ENCODE results near the gene ABLIM1. TPM values are rescaled to one million over a fixed set of nuclear protein-coding genes. Genes with fewer than 3 reads are reported as not detected.

Gene ABLIM1
- total RNA-seq, 6 experiments from 2014 or later = 38.8 to 76.5 (median 50.6) TPM

DNA sequence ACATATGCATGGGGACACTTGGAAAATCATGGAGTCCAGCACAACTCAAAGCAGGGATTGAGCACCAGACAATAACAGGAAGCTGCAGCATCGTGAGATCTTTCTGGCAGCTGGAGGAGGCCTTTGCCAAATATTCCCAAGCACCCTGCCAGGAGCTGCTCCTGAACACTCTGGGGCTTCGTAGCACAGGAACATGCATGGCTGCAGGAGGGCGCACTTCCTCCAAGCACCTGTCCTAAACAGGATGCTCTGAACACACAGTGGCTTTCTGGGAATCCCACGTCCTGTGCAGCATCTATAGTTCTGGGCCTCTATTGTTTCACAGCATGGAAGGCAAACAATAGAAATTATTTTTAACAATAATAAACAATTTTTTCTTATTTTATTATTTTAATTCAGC lies 4.1 kb downstream of the ABLIM1 start:
- Histone ChIP-seq H3K9me3 (no peaks in the 10 kb centered on the region), H3K4me3 (no peak overlapping the region), H3K4me1 (peaks cover 0 to 41% (median 22%) of the 10 kb centered on the region in 4 donors), H3K27me3 (no peaks in the 10 kb centered on the region), H3K36me3 (no peaks in the 10 kb centered on the region), H3K27ac (peak overlapping the region in 1 of 3 donors; percentile 95)
- WGBS (ENCODE audit: insufficient coverage, low coverage, low lambda C conversion rate, missing lambda C conversion rate) = 50% methylated on average over 4 of the region's 4 CpGs
- ATAC-seq = no peak
- TF ChIP-seq, protein P1, sequence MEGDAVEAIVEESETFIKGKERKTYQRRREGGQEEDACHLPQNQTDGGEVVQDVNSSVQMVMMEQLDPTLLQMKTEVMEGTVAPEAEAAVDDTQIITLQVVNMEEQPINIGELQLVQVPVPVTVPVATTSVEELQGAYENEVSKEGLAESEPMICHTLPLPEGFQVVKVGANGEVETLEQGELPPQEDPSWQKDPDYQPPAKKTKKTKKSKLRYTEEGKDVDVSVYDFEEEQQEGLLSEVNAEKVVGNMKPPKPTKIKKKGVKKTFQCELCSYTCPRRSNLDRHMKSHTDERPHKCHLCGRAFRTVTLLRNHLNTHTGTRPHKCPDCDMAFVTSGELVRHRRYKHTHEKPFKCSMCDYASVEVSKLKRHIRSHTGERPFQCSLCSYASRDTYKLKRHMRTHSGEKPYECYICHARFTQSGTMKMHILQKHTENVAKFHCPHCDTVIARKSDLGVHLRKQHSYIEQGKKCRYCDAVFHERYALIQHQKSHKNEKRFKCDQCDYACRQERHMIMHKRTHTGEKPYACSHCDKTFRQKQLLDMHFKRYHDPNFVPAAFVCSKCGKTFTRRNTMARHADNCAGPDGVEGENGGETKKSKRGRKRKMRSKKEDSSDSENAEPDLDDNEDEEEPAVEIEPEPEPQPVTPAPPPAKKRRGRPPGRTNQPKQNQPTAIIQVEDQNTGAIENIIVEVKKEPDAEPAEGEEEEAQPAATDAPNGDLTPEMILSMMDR (IDR thresholded peaks at IDR 0.05) = no peak
- TF ChIP-seq POLR2A (IDR thresholded peaks at IDR 0.05) = no peak
- intact Hi-C loops (cut with DNase I) = no loop called here
- no peak for DNase-seq

DNA sequence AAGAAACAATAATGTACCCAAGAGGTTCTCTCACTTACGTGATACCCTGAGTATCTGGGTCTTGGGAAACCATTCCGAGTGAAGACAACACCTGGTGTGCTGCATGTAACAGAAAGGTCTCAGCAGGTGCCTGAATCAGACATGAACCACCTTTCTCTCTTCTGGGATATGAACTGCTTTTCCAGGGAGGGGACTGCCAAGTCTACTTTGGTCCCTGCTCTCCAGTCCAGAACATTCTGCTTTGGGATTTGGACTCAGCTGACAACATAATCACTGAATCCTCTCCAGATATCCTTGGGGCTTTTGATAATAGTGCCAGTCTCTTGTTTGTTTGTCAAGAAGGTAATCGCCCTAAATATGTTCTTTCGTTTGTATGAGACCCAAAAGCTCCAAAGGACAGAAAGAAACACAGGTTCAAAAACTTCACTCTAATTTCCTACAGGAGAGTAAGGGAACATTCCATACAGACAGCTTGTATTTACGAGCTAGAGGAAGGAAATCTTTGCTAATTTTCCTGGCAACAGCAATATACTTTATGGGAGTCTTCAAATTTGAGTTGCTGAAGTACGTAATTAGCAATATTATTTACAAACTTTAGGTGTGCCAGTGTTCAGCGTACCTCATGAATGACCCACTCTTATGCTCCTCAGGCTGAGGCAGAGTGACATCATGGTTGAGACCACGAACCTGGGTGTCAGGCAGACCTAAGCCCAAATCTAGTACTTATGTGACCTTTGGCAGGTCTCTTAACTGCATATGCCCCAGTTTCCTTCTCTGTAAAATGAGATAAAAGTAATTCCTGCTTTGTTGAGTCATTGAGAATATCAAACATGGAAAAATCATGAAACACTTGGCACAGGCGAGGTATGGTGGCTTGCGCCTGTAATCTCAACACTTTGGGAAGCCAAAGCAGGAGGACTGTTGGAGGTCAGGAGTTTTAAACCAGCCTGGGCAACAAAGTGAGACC lies 5.4 kb downstream of the ABLIM1 start:
- TF ChIP-seq, protein P1 (IDR thresholded peaks at IDR 0.05) = no peak
- TF ChIP-seq POLR2A (IDR thresholded peaks at IDR 0.05) = no peak
- Histone ChIP-seq H3K4me1 (peaks cover 0 to 50% (median 30%) of the 10 kb centered on the region in 4 donors), H3K27ac (peak overlapping the region; percentile 77 to 95 (median 93)), H3K27me3 (no peaks in the 10 kb centered on the region), H3K4me3 (no peak overlapping the region), H3K36me3 (no peaks in the 10 kb centered on the region), H3K9me3 (no peaks in the 10 kb centered on the region)
- peak; percentile 50 to 80 (median 68) for ATAC-seq
- peak in 1 of 3 donors; percentile 76 for DNase-seq
- intact Hi-C loops (cut with DNase I) = no loop called here
- WGBS (ENCODE audit: insufficient coverage, low coverage, low lambda C conversion rate, missing lambda C conversion rate) = 51% methylated on average over 8 of the region's 10 CpGs

DNA sequence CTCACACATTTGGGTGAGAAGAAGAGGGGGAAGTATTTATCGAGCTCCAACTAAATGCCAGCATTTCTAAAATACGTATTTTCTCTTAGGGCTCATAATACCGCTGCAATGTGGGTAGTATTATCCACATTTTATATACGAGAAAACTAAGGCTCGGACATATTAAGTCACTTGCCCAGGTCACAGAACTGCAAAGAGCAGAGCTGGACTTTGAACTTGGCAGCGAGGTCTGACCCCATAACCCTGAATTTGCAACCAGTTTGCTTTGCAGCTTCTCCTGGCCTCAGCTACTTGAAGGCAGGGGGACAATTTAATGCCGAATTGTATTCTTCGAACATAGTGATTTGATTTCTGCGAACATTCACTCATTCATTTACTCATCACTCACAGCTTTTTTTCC lies 7.2 kb downstream of the ABLIM1 start:
- H3K4me3 ChIP-seq = peak overlapping the region in 2 of 3 donors; percentile 31 to 33
- TF ChIP-seq POLR2A (IDR thresholded peaks at IDR 0.05) = peak; percentile 31
- TF ChIP-seq, protein P1 (IDR thresholded peaks at IDR 0.05) = no peak
- peaks cover 0 to 52% (median 32%) of the 10 kb centered on the region in 4 donors for H3K4me1 ChIP-seq
- peak; percentile 58 to 84 (median 80) for ATAC-seq
- peak overlapping the region; percentile 75 to 95 (median 93) for H3K27ac ChIP-seq
- 25% methylated on average over 9 of the region's 9 CpGs for WGBS (ENCODE audit: insufficient coverage, low coverage, low lambda C conversion rate, missing lambda C conversion rate)
- intact Hi-C loops (cut with DNase I) = no loop called here
- no peaks in the 10 kb centered on the region for H3K9me3 ChIP-seq
- no peaks in the 10 kb centered on the region for H3K27me3 ChIP-seq
- H3K36me3 ChIP-seq = no peaks in the 10 kb centered on the region
- DNase-seq = peak; percentile 55 to 87 (median 78)

DNA sequence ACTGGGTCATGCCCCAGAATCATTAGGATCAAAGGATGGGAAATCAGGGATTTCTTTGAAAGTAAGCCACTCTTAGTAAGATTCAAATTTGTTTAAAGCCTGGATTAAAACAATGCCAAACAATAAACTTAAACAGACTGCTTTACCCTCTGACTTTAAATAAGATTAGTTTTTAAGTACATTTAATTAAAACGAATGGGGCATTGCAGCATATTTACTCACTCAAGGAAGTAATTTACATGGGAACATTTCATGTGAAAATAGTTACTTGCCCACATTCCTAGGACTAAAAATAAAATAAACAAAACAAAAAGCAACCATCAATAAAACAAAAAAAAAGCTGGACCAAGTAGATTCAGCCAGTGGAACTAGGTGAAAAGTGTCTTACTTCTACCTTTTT lies 7.8 kb downstream of the ABLIM1 start:
- no peaks in the 10 kb centered on the region for H3K36me3 ChIP-seq
- peaks cover 0 to 58% (median 35%) of the 10 kb centered on the region in 4 donors for H3K4me1 ChIP-seq
- no peaks in the 10 kb centered on the region for H3K9me3 ChIP-seq
- TF ChIP-seq POLR2A (IDR thresholded peaks at IDR 0.05) = no peak
- TF ChIP-seq, protein P1 (IDR thresholded peaks at IDR 0.05) = no peak
- intact Hi-C loops (cut with DNase I) = no loop called here
- ATAC-seq = peak in 1 of 4 donors; percentile 5
- H3K27me3 ChIP-seq = no peaks in the 10 kb centered on the region
- no peak for DNase-seq
- peak overlapping the region; percentile 75 to 95 (median 93) for H3K27ac ChIP-seq
- H3K4me3 ChIP-seq = peak overlapping the region in 2 of 3 donors; percentile 31 to 33
- WGBS (ENCODE audit: insufficient coverage, low coverage, low lambda C conversion rate, missing lambda C conversion rate) = 10% methylated on average over 1 of the region's 1 CpG
